Measurements from ENCODE around the gene SLC4A2. TPM values are rescaled to one million over a fixed set of nuclear protein-coding genes. Genes with fewer than 3 reads are reported as not detected.

Gene SLC4A2
- total and polyA plus RNA-seq, 2 of the 8 experiments (the other 6 are each of a cell fraction or from before 2014, with no cell fraction given) = 72.6 to 147 TPM

- TF ChIP-seq JUND (IDR thresholded peaks at IDR 0.05; ENCODE audit: low read length) (no peak), E2F6 (IDR thresholded peaks at IDR 0.05) (no peak), GABPA (IDR thresholded peaks at IDR 0.05; ENCODE audit: borderline replicate concordance, insufficient read depth, low read length) (peak; percentile 51; the same call in 1 of the 2 replicates), GTF2F1 (IDR thresholded peaks at IDR 0.05; ENCODE audit: borderline replicate concordance, low read depth, low read length) (0 out of 2 replicates have a peak, but pooled peaks have one; percentile 30), TAF1 (IDR thresholded peaks at IDR 0.05; ENCODE audit: low read depth, low read length) (no peak), SUZ12 (IDR thresholded peaks at IDR 0.05; ENCODE audit: low read length) (no peak), POLR2AphosphoS5 (IDR thresholded peaks at IDR 0.05; ENCODE audit: low read depth, low read length) (no peak), RXRA (IDR thresholded peaks at IDR 0.05; ENCODE audit: insufficient read depth, low read depth, low read length) (no peak), JUN (IDR thresholded peaks at IDR 0.05; ENCODE audit: low read depth, low read length) (no peak), HDAC2 (IDR thresholded peaks at IDR 0.05; ENCODE audit: borderline replicate concordance in 1 of 2, low read depth in 2 of 2, low read length in 2 of 2) (no peak)
Observed at GRCh38 chr7:151091431-151091830, 32.0 kb downstream of the SLC4A2 start (continued).

All from H1 (cell line).